ENCODE results near the gene F10.

DNA sequence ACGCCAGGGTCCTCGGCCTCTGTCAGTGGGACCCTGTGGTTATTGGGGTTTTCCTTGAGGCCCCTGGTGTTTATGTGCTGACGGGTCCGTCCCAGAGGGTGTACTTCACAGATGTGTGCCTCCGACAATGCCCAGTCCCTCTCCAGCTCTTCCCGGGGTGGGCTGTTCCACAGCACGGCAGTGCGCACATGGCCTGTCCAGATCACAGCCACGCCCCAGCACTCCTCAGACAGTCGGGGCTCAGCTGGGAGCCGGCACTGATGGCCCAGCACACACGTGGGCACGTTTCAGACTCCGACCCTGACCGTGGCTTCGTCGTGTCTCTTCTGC lies 33.9 kb upstream of the F10 start:
- TF ChIP-seq, protein P1, sequence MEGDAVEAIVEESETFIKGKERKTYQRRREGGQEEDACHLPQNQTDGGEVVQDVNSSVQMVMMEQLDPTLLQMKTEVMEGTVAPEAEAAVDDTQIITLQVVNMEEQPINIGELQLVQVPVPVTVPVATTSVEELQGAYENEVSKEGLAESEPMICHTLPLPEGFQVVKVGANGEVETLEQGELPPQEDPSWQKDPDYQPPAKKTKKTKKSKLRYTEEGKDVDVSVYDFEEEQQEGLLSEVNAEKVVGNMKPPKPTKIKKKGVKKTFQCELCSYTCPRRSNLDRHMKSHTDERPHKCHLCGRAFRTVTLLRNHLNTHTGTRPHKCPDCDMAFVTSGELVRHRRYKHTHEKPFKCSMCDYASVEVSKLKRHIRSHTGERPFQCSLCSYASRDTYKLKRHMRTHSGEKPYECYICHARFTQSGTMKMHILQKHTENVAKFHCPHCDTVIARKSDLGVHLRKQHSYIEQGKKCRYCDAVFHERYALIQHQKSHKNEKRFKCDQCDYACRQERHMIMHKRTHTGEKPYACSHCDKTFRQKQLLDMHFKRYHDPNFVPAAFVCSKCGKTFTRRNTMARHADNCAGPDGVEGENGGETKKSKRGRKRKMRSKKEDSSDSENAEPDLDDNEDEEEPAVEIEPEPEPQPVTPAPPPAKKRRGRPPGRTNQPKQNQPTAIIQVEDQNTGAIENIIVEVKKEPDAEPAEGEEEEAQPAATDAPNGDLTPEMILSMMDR (conservative IDR thresholded peaks at IDR 0.05; ENCODE audit: low read depth, low read length): no peak
- TF ChIP-seq EZH2 (IDR thresholded peaks at IDR 0.05; ENCODE audit: borderline replicate concordance, low read depth, low read length, poor library complexity, severe bottlenecking): no peak

Data from A673 (cell line).